ENCODE measurements around the gene CKS2.

- TF ChIP-seq CTCF (conservative IDR thresholded peaks at IDR 0.05) (no peak), EZH2 (IDR thresholded peaks at IDR 0.05; ENCODE audit: low read depth) (no peak)
Measured at GRCh38 chr9:89309166-89309565, 1.8 kb upstream of the CKS2 start.
